GM12891 (cell line): ENCODE data around the gene CRHR2.

Experiments
- DNase-seq: peaks from one replicate; pipeline ENCODE4 v3.0.0; 2011; ENCODE audit warnings: low spot score; ENCODE audit not compliant: insufficient read length
- FAIRE-seq: peaks from 2 replicates; lab custom pipeline; 2011; peaks lifted over from hg19 to GRCh38; lab: Jason Lieb, UNC
- PAX5 ChIP-seq: IDR thresholded peaks from 2 replicates; pipeline ENCODE4 v1.6.1; 2011; ENCODE audit warnings: low read length, moderate library complexity, mild to moderate bottlenecking; ENCODE audit not compliant: insufficient read depth, severe bottlenecking
- POLR2A ChIP-seq: IDR thresholded peaks from 2 replicates; pipeline ENCODE4 v1.6.1; 2011; ENCODE audit warnings: low read depth, low read length, control low read depth
- POLR2AphosphoS5 ChIP-seq: IDR thresholded peaks from 2 replicates; pipeline ENCODE4 v1.6.1; 2011; ENCODE audit warnings: low read depth, low read length, control low read depth
- POU2F2 ChIP-seq: IDR thresholded peaks from 2 replicates; pipeline ENCODE4 v1.6.1; 2011; ENCODE audit warnings: low read depth, mild to moderate bottlenecking, control low read depth, low read length, moderate library complexity
- SPI1 ChIP-seq: IDR thresholded peaks from 2 replicates; pipeline ENCODE4 v1.6.1; 2011; ENCODE audit warnings: low read depth, low read length, control low read depth
- TAF1 ChIP-seq: IDR thresholded peaks from 2 replicates; pipeline ENCODE4 v1.6.1; 2011; ENCODE audit warnings: low read depth, low read length, control low read depth

Gene CRHR2

GRCh38 chr7:30658479-30659074 is 23.7 kb downstream of the CRHR2 start:
- DNase-seq (no peak), FAIRE-seq (no peak)
- TF ChIP-seq SPI1 (no peak), POLR2A (no peak), POLR2AphosphoS5 (no peak), POU2F2 (no peak), PAX5 (no peak), TAF1 (no peak)

- TF ChIP-seq POLR2AphosphoS5 (no peak), TAF1 (no peak), POLR2A (no peak), SPI1 (no peak), PAX5 (no peak), POU2F2 (no peak)
- FAIRE-seq (no peak), DNase-seq (no peak)
These were observed 25.1 kb downstream of the CRHR2 start for GRCh38 chr7:30657131-30657530.

- no peak for DNase-seq
- no peak for TF ChIP-seq POLR2A
- TF ChIP-seq PAX5, result no peak
- no peak for TF ChIP-seq TAF1
- no peak for TF ChIP-seq POU2F2
- TF ChIP-seq POLR2AphosphoS5, result no peak
- TF ChIP-seq SPI1, result no peak
- FAIRE-seq, result no peak
These were observed 26.0 kb downstream of the CRHR2 start for GRCh38 chr7:30656006-30656957.

GRCh38 chr7:30655096-30655970 is 26.9 kb downstream of the CRHR2 start:
- no peak for TF ChIP-seq POLR2AphosphoS5
- TF ChIP-seq SPI1, result no peak
- TF ChIP-seq TAF1, result no peak
- no peak for TF ChIP-seq POU2F2
- TF ChIP-seq PAX5, result no peak
- no peak for TF ChIP-seq POLR2A
- no peak for FAIRE-seq
- DNase-seq, result no peak

GRCh38 chr7:30654296-30655090 is 27.8 kb downstream of the CRHR2 start:
- DNase-seq (no peak), FAIRE-seq (no peak)
- TF ChIP-seq POLR2AphosphoS5 (no peak), POLR2A (no peak), POU2F2 (no peak), SPI1 (no peak), PAX5 (no peak), TAF1 (no peak)

- FAIRE-seq (no peak), DNase-seq (no peak)
- TF ChIP-seq TAF1, result no peak
- TF ChIP-seq POLR2A, result no peak
- no peak for TF ChIP-seq POU2F2
- no peak for TF ChIP-seq POLR2AphosphoS5
- TF ChIP-seq SPI1, result no peak
- TF ChIP-seq PAX5, result no peak
These were observed 29.3 kb downstream of the CRHR2 start for GRCh38 chr7:30652698-30653641.

GRCh38 chr7:30652132-30652531 is 30.1 kb downstream of the CRHR2 start:
- FAIRE-seq, result no peak
- no peak for DNase-seq
- TF ChIP-seq PAX5 (no peak), POLR2AphosphoS5 (no peak), POU2F2 (no peak), TAF1 (no peak), SPI1 (no peak), POLR2A (no peak)
